Panc1 (cell line): ENCODE results near the gene CREBBP. TPM values are rescaled to one million over a fixed set of nuclear protein-coding genes. Genes with fewer than 3 reads are reported as not detected.

Experiments
- ATAC-seq: fragments of 200-7000 bp; cut with Tn5 transposase; 2 replicates; pipeline ENCODE4 v1.9.1; 2020; ENCODE audit warnings: mild to moderate bottlenecking, moderate library complexity
- BruUV-seq: library from RNA; stranded (reverse); fragments of 400-500 nt; replicated peaks from 2 replicates; lab custom pipeline; 2021; lab: Mats Ljungman, UMichigan
- CTCF ChIA-PET: fragments of 300-600 bp; sonication (Branson Sonifier 250); formaldehyde crosslinking; loops from one replicate; lab custom pipeline; 2022; ENCODE audit warnings: antibody characterized with exemption; lab: Charles Lee
- POLR2A ChIA-PET: fragments of 300-600 bp; sonication (Branson Sonifier 250); formaldehyde crosslinking; loops from one replicate; lab custom pipeline; 2022; ENCODE audit warnings: antibody characterized with exemption; lab: Charles Lee
- DNase-seq: peaks from one replicate; pipeline ENCODE4 v3.0.0-alpha.2; 2010; ENCODE audit warnings: low read depth, low spot score
- H3K27ac ChIP-seq: 2 replicates; pipeline ENCODE4 v1.5.1; 2011; ENCODE audit warnings: mild to moderate bottlenecking, low read length, inconsistent platforms
- H3K27me3 ChIP-seq: fragments of 200-500 bp; sonication (Bioruptor generic); 2 replicates; pipeline ENCODE4 v1.6.0; 2014; ENCODE audit warnings: low read length, inconsistent platforms; ENCODE audit not compliant: control insufficient read depth, insufficient read depth
- H3K36me3 ChIP-seq: fragments of 200-500 bp; sonication (Bioruptor generic); 2 replicates; pipeline ENCODE4 v1.5.1; 2014; ENCODE audit warnings: inconsistent platforms, mild to moderate bottlenecking, low read length, moderate library complexity; ENCODE audit not compliant: control insufficient read depth, insufficient read depth
- H3K4me1 ChIP-seq: 2 replicates; pipeline ENCODE4 v1.5.1; 2011; ENCODE audit warnings: inconsistent platforms, mild to moderate bottlenecking, low read length, moderate library complexity; ENCODE audit not compliant: control insufficient read depth, insufficient read depth
- H3K4me3 ChIP-seq, 2 experiments: 2 replicates each; pipeline ENCODE4 v1.5.1; 2011 to 2012; ENCODE audit warnings: low read depth in 2 of 2, low read length in 2 of 2, mild to moderate bottlenecking in 2 of 2, inconsistent platforms in 1 of 2, moderate library complexity in 1 of 2
- H3K9me3 ChIP-seq: fragments of 200-500 bp; sonication (Bioruptor generic); 2 replicates; pipeline ENCODE4 v1.5.1; 2014; ENCODE audit warnings: low read depth, mild to moderate bottlenecking, inconsistent platforms, low read length, moderate library complexity; ENCODE audit not compliant: control insufficient read depth, insufficient read depth
- POLR2AphosphoS5 ChIP-seq: IDR thresholded peaks from 2 replicates; pipeline ENCODE4 v1.6.1; 2012; ENCODE audit warnings: mild to moderate bottlenecking, low read depth, low read length, moderate library complexity
- REST ChIP-seq, 2 experiments: IDR thresholded peaks; 2 replicates each; pipeline ENCODE4 v1.6.1; 2011 to 2012; ENCODE audit warnings: low read depth in 2 of 2, control low read depth in 1 of 2, low read length in 1 of 2, mild to moderate bottlenecking in 1 of 2, moderate library complexity in 1 of 2; ENCODE audit not compliant: insufficient read depth in 1 of 2
- SIN3A ChIP-seq: IDR thresholded peaks from 2 replicates; pipeline ENCODE4 v1.6.1; 2012; ENCODE audit warnings: low read depth, mild to moderate bottlenecking, low read length, moderate library complexity, borderline replicate concordance; ENCODE audit not compliant: insufficient read depth
- TCF7L2 ChIP-seq: IDR thresholded peaks from 2 replicates; pipeline ENCODE4 v1.6.1; 2011; ENCODE audit warnings: mild to moderate bottlenecking, low read depth, low read length, inconsistent platforms
- in situ Hi-C: cut with HindIII; loops from 2 replicates; pipeline ENCODE4 v1.10.0; 2016; ENCODE audit warnings: low sequenced_read_pairs, low pct_unique_long_range_greater_than_20kb
- intact Hi-C: fragments of 100-400 bp; cut with micrococcal nuclease; formaldehyde crosslinking; loops from one replicate; pipeline ENCODE4 v1.10.0; 2022; ENCODE audit not compliant: unreplicated experiment
- total RNA-seq: library from RNA; stranded (reverse); gene quantifications from one replicate; pipeline ENCODE4 v1.2.1, GENCODE V29; 2021; ENCODE audit not compliant: unreplicated experiment
- TF ChIP-seq, protein P1 (sequence below): fragments of 450-650 bp; IDR thresholded peaks from 2 replicates; pipeline ENCODE4 v1.5.1; 2017; ENCODE audit warnings: mild to moderate bottlenecking

Gene CREBBP
- total RNA-seq, 1 experiment from 2014 or later: 60.2 TPM

DNA sequence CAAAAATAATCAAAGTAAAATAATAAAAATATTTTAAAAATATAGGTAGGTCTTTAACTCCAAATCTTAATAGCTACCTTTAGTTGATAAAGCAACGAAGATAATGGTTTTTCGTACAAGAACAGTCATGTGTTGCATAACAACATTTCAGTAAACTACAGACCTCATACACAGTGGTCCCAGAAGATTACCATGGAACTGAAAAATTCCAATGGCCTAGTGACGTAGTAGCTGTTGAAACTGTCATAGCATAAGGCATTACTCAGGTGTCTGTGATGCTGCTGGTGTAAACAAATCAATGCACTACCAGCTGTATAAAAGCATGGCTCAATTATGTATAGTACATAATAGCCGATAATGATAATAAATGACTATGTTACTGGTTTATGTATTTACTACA, 43.9 kb downstream of the CREBBP start:
- no peak for DNase-seq
- Histone ChIP-seq H3K4me3 (no peak overlapping the region), H3K4me1 (no peaks in the 10 kb centered on the region), H3K9me3 (no peaks in the 10 kb centered on the region), H3K27me3 (no peaks in the 10 kb centered on the region), H3K27ac (no peak overlapping the region), H3K36me3 (no peaks in the 10 kb centered on the region; the same call in 1 of the 2 replicates)
- no peak for TF ChIP-seq SIN3A
- ChIA-PET CTCF (no interaction called here), POLR2A (no interaction called here)
- intact Hi-C loops (no loop called here), in situ Hi-C loops (no loop called here)
- BruUV-seq: no TSS peak
- ATAC-seq: no peak

DNA sequence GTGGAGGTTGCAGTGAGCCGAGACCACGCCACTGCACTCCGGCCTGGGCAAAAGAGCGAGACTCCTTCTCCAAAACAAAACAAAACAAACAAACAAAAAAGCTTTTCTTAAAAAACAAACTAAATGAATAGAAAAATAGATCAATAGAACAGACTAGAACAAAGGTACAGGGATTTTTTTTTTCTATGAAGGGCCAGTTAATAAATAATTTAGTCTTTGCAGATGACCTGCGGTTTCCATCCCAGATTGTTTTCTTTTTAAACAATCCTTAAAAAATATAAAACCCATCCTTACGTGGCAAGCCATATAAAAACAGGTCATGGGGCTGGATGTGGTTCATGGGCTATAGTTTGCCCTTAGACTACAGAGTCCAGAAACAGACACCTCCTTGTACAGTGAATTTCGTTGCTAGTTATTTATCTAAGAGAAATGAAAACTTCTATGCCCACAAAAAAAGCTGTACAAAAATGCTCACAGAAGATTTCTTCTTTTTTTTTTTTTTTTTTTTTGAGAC, 45.4 kb downstream of the CREBBP start:
- Histone ChIP-seq H3K9me3 (no peaks in the 10 kb centered on the region), H3K4me3 (no peak overlapping the region), H3K36me3 (no peaks in the 10 kb centered on the region; the same call in 1 of the 2 replicates), H3K27ac (no peak overlapping the region), H3K4me1 (no peaks in the 10 kb centered on the region), H3K27me3 (no peaks in the 10 kb centered on the region)
- no TSS peak for BruUV-seq
- intact Hi-C loops: no loop called here
- DNase-seq: no peak
- in situ Hi-C loops: no loop called here
- ATAC-seq: no peak
- ChIA-PET CTCF (no interaction called here), POLR2A (interaction anchor here (0.6 kb wide), 1 partner anchor 98 kb away, joined by 8 read pairs; no protein-coding TSS in a partner anchor)
- TF ChIP-seq REST (IDR thresholded peaks at IDR 0.05; ENCODE audit: insufficient read depth in 1 of 2, low read depth in 2 of 2, low read length in 1 of 2) (no peak), TCF7L2 (no peak), SIN3A (no peak), POLR2AphosphoS5 (no peak)
- TF ChIP-seq, protein P1, sequence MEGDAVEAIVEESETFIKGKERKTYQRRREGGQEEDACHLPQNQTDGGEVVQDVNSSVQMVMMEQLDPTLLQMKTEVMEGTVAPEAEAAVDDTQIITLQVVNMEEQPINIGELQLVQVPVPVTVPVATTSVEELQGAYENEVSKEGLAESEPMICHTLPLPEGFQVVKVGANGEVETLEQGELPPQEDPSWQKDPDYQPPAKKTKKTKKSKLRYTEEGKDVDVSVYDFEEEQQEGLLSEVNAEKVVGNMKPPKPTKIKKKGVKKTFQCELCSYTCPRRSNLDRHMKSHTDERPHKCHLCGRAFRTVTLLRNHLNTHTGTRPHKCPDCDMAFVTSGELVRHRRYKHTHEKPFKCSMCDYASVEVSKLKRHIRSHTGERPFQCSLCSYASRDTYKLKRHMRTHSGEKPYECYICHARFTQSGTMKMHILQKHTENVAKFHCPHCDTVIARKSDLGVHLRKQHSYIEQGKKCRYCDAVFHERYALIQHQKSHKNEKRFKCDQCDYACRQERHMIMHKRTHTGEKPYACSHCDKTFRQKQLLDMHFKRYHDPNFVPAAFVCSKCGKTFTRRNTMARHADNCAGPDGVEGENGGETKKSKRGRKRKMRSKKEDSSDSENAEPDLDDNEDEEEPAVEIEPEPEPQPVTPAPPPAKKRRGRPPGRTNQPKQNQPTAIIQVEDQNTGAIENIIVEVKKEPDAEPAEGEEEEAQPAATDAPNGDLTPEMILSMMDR: no peak

GRCh38 chr16:3832668-3833067, 47.8 kb downstream of the CREBBP start:
- TF ChIP-seq, protein P1: no peak
- TF ChIP-seq SIN3A: no peak
- no peak for TF ChIP-seq POLR2AphosphoS5
- in situ Hi-C loops (no loop called here), intact Hi-C loops (no loop called here)
- ATAC-seq (no peak), DNase-seq (no peak)
- CTCF ChIA-PET: no interaction called here
- BruUV-seq: no TSS peak
- Histone ChIP-seq H3K36me3 (no peaks in the 10 kb centered on the region), H3K9me3 (no peaks in the 10 kb centered on the region), H3K27me3 (no peaks in the 10 kb centered on the region), H3K4me1 (0 out of 2 replicates have a peak, but pooled peaks cover 3% of the 10 kb centered on the region), H3K4me3 (no peak overlapping the region), H3K27ac (no peak overlapping the region)
- POLR2A ChIA-PET: no interaction called here
